ENCODE results near the gene ZNF212. TPM values are rescaled to one million over a fixed set of nuclear protein-coding genes. Genes with fewer than 3 reads are reported as not detected.

Gene ZNF212
- total RNA-seq, 1 donor from 2014 or later, result 5.4 TPM

DNA sequence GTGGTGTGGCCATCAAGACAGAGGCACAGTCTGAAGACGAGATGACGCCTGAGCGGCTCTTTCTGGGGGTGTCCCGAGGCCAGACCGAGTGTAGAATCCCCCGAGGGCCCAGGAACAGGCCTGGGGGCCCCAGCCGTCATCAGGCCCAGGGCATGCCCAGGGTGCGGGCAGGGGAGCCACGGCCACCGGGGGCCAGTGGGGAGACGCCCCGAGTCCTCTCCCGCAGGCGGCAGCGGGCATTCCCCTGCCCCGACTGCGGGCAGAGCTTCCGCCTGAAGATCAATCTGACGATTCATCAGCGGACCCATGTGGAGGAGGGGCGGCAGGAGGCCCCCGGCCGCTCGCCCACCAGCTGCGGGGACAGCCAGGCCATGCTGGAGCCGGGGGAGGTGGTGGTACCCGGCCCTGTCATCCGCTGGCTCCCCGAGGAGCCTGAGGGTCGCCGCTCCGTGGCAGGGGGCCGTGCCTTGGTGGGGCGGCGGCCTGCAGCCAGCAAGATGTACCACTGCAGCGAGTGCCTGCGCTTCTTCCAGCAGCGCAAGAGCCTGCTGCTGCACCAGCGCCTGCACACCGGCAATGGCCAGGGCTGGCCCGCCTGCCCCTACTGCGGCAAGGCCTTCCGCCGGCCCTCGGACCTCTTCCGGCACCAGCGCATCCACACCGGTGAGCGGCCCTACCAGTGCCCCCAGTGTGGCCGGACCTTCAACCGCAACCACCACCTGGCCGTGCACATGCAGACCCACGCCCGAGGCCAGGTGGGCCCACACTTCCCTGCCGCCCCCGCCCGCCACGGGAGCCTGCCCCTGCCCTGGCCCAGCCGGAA lies 42.3 kb downstream of the ZNF212 start:
- no peak for DNase-seq (ENCODE audit: low spot score)
- intact Hi-C loops (cut with DNase I), result no loop called here

DNA sequence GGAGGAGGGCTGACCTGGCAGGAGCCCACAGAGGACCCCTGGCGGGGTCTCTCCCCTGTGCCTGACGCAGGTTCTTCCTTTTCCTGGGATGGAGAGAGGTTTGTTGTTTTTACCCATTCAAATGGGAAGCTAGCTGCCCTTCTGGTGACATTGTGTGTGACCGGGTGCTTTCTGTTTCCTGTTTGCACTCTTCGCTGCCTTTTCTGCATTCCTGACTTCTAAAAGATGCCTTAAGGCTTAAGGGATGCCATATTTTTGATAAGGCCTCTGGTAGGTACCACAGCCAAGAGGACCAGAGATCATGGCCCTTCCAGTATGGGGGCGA lies 42.8 kb downstream of the ZNF212 start:
- intact Hi-C loops (cut with DNase I), result no loop called here
- DNase-seq (ENCODE audit: low spot score), result no peak

DNA sequence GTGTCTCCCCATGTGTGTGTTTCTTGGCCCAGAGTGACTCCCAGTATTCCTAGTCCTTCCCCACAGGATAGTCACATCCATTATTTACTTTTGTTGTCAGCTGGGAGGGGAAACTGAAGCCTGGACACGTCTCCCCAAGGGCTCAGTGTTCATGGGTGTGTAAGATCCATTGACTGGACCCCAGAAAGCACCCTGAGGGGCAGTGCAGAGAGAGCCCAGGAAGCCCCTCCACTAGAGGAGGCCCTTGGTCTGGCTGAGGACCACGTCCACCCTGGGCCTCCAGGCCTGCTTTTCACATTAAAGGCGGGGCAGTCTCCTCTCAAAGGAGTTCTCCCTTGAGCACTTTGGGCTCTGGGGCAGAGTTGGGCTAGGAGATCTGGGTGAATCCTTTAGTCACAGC lies 43.9 kb downstream of the ZNF212 start:
- DNase-seq (ENCODE audit: low spot score), result no peak
- intact Hi-C loops (cut with DNase I), result no loop called here

DNA sequence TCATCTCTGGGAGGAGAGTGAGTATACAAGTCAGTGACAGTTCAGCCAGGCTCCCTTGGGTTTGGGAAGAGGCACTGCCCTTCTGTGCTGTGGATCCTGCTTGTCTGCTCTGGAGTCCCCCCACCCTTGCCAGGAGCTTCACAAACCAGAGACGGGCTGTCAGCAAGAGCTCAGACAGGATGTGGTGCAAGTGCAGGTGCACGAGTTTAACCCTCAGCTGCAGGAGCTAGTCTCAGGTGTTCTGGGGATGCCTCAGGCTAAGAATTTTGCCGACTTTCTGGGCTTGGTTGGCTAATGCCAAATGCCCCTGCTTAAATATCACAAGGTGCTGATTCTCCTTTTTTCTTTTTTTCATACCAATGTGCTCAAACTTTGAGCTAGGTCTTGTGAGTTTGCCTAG lies 44.9 kb downstream of the ZNF212 start:
- DNase-seq (ENCODE audit: low spot score), result no peak
- intact Hi-C loops (cut with DNase I), result no loop called here

DNA sequence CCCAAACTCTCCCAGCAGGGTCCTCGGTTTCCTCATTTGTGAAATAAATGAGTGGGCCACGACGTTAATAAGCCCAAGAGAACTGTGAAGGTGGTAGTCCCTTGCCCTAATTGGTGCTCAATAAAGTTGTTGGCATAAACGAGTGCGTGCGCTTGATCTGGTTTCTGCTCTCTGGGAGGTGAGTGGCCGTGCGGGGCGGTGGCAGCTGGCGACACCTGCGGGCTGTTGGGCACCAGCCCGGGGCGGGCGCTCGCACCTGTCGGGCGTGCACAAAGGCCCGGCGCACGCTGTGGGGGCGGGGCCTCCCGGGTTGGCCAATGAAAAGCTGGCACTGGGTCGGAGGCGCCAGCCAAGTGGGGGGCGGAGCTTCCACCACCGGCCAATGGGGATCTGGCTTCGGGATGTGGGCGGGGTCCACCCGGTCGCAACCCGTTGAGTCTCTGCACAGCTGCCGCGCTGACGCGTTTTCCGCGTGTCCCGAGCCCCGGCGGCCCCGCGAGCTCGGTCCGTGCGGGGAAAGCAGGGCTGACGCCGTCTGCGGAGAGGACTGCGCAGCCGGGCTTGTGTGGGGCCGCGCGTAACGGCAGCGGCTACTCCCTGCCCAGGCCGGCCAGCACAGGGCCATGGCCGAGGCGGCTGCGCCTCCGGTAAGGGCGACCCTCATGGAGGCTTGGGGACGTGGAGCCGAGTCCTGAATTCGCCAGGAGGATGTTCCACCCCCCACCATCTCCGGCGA lies 45.6 kb downstream of the ZNF212 start:
- intact Hi-C loops (cut with DNase I), result no loop called here
- peak; percentile 98 for DNase-seq (ENCODE audit: low spot score)

DNA sequence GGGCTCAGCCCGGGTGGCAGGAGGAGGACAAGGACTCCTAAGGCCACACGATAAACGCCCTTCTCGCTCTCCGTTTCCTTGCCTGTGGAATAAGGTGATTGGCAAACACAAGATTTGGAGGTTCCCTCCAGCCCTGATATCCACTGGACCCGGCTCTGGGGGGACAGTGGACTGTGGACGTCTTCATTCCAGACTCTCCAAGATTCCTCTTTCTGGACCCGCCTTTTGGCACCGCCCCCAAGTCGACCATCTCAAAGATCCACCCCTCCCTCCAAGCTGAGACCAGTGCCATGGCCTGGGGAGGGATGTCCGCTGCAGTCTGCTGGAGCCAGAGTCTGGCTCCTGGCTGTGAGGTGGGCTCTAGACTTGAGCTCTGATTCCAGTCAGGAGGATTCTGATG lies 46.2 kb downstream of the ZNF212 start:
- intact Hi-C loops (cut with DNase I), result no loop called here
- no peak for DNase-seq (ENCODE audit: low spot score)

DNA sequence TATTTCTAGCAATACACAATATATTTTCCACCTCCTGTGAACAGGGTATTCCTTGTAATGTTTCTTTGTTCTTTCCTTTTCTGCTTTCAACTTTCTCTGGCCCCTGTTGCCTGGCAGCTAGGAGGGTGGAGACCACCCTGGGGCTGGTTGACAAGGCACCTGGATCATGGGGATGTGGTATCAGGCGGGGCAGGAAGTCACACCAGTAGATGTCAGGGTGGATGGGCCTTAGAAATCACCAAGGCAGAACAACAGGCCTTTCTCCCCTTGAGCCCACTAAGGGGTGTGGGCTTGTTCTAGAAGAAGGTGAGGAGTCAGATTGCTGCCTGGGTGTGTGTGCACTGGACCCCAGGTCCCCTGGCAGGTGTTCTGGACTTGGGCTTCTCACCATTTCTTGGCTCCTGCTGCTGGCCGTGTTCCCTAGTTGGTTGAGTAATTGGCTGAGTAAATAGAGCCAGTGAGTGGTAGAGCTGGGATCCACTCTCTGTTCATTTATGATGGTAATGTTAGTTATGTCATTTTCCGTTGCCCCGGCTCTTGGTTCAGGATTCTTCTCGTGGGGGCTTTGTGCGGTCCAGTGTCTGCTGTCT lies 47.5 kb downstream of the ZNF212 start:
- intact Hi-C loops (cut with DNase I), result no loop called here
- DNase-seq (ENCODE audit: low spot score), result no peak

DNA sequence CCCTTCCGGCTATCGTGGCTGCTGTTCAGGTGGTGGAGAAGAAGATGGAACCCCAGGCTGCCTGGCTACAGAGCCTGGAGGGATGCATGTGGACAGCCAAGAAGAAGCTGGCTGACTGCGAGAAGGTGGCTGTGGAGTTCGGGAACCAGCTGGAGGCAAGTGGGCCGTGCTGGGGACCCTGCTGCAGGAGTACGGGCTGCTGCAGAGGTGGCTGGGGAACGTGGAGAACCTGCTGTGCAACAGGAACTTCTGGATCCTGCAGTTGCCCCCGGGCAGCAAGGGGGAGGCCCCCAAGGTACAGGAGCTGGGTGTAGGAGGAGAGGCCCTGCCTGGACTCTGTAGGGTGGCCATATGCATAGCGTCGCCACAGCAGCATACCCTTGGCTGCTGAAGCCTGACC lies 48.2 kb downstream of the ZNF212 start:
- intact Hi-C loops (cut with DNase I), result no loop called here
- DNase-seq (ENCODE audit: low spot score), result no peak

DNA sequence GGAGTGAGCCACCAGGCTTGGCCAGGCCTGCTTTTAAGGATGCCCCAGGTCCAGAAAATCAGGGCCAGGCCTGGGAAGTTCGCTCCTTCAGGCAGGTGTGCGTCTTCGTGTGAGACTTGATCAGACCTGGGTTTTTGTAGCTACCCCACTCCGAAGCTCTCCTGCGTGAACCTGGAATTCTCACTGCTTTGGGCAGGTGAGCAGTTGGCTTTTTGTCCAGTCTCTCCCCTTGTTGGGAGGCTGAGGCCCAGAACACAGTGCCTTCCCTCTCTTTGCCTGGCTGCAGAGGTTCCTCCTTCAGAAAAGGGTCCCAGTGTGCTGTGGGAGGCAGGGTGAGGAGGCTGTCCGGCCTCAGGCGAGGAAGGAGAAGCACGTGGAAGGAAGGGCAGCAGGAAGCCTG lies 49.8 kb downstream of the ZNF212 start:
- DNase-seq (ENCODE audit: low spot score), result peak; percentile 57
- intact Hi-C loops (cut with DNase I), result no loop called here

DNA sequence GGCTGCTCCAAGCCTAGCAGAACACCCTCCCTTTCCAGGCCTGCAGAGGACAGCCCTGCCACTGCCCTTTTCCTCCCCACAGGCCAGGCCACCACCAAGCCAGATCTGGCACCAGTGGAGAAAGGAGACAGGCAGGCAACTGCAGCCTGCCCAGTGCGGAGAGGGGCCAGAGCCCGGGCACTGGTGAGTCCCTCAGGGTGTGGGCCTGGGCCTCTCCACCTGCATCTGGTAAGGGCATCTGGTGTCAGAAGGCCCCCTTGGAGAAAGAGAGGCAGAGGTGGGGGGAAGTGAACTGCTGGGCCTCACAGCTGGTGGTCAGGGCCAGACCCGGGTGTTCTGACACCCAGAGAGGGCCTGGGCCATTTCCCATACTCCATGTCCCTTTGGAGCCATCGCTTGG lies 50.4 kb downstream of the ZNF212 start:
- intact Hi-C loops (cut with DNase I), result no loop called here
- DNase-seq (ENCODE audit: low spot score), result peak; percentile 70

DNA sequence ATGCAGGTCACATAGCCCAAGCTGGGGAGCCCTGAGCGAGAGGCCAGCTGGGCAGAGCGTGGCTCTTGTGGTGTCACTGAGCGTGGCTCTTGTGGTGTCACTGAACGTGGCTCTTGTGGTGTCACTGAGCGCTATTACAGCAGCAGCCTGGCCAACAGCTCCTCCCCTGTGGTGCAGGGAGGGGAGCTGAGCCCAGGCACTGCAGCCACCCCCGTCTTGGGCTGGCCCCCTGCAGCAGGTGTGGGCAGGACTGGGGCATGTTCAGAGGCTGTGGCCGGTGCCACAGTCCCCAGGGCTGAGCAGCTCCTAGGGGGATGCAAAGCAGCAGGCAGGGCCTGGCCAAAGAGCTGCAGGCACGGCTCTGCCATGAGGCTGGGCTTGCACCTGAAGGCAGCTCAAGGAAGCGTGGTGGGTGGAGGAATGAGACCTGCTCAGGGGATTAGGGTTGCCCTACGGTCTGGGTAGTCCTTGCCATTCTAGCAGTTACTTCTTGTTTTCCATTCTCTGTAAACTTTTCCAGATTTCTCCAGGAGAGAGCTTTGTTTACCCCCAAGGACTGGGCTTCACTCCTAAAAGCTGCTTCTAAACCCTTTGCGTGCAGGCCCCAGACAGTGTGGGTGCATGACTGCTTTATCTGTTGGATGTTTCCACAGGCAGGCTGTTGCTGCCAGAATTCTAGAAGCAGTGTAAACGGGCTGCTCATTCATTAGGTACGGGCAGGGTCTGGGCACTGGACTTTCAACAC lies 51.8 kb downstream of the ZNF212 start:
- intact Hi-C loops (cut with DNase I), result no loop called here
- DNase-seq (ENCODE audit: low spot score), result no peak

DNA sequence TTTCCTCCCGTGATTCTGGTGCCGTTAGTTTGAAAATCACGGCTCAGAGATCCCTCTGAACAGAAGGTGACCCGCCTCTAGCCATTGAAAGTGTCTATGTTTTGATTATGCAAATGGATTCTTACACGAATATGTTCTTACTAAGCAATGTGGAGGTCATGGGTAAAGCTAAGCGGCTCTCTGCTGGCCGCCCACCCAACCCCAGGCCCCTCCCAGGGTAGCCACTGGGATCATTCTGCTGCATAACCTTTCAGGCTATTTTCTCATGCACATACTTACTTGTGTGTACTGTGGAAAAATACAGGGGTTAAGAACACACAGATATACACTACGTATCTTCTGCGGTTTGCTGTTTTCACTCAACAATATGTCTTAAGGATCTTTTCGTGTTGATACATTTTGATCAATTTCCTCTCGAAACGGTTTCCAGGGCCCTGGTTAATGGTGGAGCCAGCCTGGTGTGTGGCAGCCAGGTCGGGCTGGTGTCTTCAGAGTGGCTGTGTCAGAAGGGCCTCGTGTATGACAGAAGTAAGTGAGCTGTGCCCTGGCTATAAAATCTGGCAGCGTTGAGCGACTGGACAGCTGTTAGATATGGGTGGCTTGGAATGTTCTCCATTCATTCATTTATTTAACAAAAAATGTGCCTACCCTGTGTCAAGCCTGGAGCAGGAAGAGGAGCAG lies 52.5 kb downstream of the ZNF212 start:
- intact Hi-C loops (cut with DNase I), result no loop called here
- DNase-seq (ENCODE audit: low spot score), result no peak

DNA sequence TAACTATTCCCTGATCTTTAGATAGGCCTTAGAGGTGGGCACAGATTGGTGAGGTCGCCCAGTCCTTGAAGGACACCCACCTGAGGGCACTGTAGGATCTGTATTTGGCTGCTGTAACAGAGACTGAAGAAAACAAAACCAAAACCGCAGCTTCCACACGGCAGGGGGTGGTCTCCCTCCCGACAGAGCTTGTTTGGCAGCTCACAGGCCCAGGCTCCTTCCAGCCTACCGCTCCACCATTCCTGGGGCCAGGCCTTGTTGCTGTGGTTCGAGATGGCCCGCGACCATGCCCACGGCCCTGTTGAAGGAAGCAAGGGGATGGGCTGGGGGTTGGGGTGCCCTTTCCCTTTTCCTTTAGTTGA lies 53.0 kb downstream of the ZNF212 start:
- intact Hi-C loops (cut with DNase I), result no loop called here
- no peak for DNase-seq (ENCODE audit: low spot score)

DNA sequence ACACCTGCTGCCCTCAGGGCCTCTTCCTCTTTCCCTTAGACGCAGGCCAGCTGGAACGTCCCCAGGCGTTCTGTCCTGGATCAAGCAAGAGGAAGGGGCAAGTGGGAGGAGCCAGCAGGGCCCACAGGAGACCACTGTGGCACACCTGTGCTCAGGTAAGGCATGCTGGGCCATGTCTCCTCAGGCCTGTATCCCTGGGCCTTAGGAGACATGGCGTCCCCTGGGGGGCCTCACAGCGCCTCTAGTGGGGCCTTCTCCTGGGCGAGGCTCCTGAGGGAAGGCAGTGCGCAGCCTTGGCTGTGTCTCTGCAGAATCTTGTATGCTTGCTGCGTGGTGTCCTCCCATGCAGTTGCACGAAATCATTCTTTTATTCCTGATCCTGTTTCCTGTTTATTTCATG lies 53.9 kb downstream of the ZNF212 start:
- intact Hi-C loops (cut with DNase I), result no loop called here
- DNase-seq (ENCODE audit: low spot score), result no peak

DNA sequence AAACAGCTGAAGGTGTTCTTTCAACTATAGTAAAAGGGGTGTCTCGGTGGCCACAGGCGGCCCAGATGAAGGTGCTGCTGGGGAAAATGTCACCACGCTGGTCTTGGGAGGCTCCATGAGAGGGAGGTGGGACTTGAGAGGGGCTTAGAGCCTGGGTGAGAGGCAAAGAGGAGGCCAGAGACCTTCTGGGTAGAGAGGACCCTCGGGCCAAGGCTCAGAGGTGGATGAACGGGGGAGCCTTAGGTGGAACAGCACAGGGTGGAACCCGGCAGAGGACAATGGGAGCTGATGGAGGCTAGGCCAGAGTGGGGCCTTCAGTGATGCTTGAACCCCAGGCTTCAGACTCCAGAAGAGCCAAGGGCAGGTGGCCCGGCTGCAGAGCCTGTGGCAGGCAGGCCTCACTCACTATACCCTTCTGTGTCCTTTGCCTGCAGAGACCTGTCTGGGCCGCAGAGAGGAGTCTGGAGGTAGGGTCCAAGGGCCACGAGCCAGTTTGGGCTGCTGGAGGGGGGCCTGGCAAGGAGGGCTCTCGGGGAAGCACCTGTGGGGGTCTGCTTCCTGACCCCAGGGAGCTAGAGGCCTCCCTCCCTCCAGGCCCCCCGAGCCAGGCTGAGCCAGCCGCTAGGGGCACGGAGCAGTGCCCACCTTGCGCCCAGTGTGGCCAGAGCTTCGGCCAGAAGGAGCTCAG lies 54.6 kb downstream of the ZNF212 start:
- intact Hi-C loops (cut with DNase I), result no loop called here
- DNase-seq (ENCODE audit: low spot score), result no peak

DNA sequence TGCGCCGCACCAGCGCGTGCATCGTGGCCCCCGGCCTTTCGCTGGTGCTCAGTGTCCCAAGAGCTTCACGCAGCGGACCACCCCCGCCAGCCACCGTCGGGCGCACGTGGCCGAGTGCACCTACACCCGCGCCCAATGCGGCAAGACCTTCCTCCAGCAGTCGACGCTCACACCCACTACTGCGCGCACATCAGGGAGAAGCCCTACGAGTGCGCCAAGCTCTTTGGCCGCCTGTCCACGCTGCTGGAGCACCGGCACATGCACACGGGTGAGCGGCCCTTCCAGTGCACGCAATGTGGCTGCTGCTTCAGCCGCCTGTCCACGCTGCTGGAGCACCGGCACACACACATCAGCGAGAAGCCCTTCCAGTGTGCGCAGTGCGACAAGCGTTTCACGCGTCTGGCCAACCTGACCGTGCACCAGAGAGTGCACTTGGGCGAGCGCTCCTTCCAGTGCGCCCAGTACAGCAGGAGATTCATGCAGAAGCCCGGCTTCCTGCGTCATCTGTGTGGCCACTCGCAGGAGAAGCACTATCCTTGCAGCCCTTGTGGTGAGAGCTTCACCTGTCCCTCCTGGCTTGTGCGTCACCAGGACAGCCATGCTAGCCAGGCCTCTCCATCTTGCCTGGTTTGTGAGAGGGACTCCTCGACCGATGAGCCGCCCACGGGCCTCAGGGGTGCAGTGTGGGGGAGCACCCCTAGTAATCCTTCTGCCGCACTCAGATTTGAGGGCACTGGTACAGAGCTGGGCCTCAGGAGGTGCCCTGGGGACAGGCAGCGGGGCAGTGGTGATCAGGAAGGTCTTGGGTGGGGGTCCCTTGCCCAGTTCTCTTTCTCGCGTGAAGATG lies 55.4 kb downstream of the ZNF212 start:
- intact Hi-C loops (cut with DNase I), result no loop called here
- no peak for DNase-seq (ENCODE audit: low spot score)

DNA sequence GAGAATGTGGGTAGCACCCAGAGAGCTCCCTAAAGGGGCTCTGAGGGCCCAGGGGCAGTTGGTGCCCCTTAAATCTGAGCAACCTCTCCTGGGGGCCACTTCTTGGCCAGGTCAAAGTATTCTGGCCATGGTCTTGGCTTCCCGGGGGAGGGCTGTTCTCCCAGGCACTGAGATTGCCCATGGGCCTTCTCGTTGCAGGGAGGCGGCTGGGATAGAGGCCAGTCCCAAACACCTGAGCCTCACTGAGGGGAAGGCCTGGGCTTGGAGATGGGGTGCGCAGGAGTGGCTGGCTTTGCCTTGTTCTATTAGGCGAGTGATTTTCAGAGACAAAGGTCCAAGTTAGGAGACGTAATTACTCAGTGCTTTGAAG lies 56.0 kb downstream of the ZNF212 start:
- no peak for DNase-seq (ENCODE audit: low spot score)
- intact Hi-C loops (cut with DNase I), result no loop called here

DNA sequence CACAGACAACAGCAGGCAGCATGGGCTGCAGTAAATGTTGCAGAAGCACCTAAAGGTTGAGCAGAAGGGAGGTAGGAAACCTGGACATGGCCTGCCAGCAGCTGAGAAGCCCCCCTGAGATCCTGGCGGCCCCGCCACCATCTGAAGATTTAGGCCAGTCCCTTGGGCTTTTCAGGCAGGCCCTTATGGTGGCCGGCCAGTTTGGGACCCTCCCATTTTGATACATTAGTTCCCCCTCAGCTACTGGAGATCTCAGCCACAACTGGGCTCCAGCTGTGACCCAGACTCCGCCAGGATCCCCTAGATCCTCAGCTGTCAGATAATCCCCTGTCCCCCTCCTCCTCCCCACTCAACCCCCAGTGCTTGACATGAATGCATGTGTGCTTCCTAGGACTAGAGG lies 56.9 kb downstream of the ZNF212 start:
- intact Hi-C loops (cut with DNase I), result no loop called here

More for the DNA sequence above, 56.9 kb downstream of the ZNF212 start:
- no peak for DNase-seq (ENCODE audit: low spot score)
